Tibial artery (tissue), 4 donors: ENCODE measurements around the gene OGT.

Source experiments
- DNase-seq, 2 donors: peaks; one replicate each; pipeline ENCODE4 v3.0.0-alpha.2; 2019
- H3K27ac ChIP-seq, 2 donors: fragments of 200-600 bp; sonication (generic) in 1 of 2; 1 replicate in 1 of 2; 2 replicates in 1 of 2; pipeline ENCODE4 v1.5.1; 2018 to 2019; ENCODE audit warnings: mild to moderate bottlenecking in 1 of 2
- H3K27me3 ChIP-seq, 2 donors: fragments of 200-600 bp; sonication (generic) in 1 of 2; one replicate each; pipeline versions ENCODE4 v1.5.1 to v1.6.0; 2016 to 2019
- H3K36me3 ChIP-seq, 3 donors: fragments of 200-600 bp; sonication (generic) in 2 of 3; one replicate each; pipeline ENCODE4 v1.5.1; 2016 to 2019; ENCODE audit warnings: mild to moderate bottlenecking in 2 of 3
- H3K4me1 ChIP-seq, 4 donors: fragments of 200-600 bp; sonication (generic) in 2 of 4; 1 replicate in 3 of 4; 2 replicates in 1 of 4; pipeline ENCODE4 v1.5.1; 2016 to 2019
- H3K4me3 ChIP-seq, 2 donors: fragments of 200-600 bp; sonication (generic) in 1 of 2; 1 replicate in 1 of 2; 2 replicates in 1 of 2; pipeline ENCODE4 v1.5.1; 2018 to 2019; ENCODE audit warnings: mild to moderate bottlenecking in 2 of 2
- H3K9me3 ChIP-seq, 3 donors: fragments of 200-600 bp; sonication (generic) in 1 of 3; one replicate each; pipeline ENCODE4 v1.5.1; 2016 to 2019
- intact Hi-C: fragments of 100-400 bp; cut with DNase I; formaldehyde crosslinking; loops from one replicate; pipeline ENCODE4 v1.15.0; 2023; ENCODE audit warnings: low total_unique reads
- TF ChIP-seq, protein P1 (sequence below), 2 experiments: fragments of 200-600 bp in 1 of 2; fragments of 450-650 bp in 1 of 2; IDR thresholded peaks; one replicate each; pipeline ENCODE4 v1.5.1; 2017 to 2019; ENCODE audit warnings: antibody characterized with exemption in 2 of 2, mild to moderate bottlenecking in 1 of 2, moderate library complexity in 1 of 2

The OGT gene

DNA sequence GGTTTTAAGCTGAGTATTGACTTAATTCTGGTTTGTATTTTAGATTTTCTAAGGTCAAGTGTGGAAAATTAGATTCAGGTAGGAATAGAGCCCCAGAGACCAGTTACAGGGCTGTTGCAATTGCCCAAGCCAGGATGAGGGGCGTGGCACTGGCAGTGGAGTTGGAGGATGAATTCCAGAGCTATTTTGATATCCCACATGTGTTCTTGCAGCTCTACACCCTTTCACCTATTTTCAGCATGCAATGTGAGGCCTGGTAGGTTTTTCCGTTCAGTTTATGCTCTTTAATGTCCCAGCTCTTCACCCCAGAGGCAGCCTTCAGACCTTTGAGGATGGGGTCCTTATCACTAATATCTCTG is 17.9 kb upstream of the OGT start:
- Histone ChIP-seq H3K27ac (no peak overlapping the region), H3K27me3 (no peaks in the 10 kb centered on the region), H3K4me1 (no peaks in the 10 kb centered on the region), H3K4me3 (no peak overlapping the region), H3K9me3 (peaks cover 0 to 9% (median 5%) of the 10 kb centered on the region in 3 donors), H3K36me3 (no peaks in the 10 kb centered on the region)
- TF ChIP-seq, protein P1, sequence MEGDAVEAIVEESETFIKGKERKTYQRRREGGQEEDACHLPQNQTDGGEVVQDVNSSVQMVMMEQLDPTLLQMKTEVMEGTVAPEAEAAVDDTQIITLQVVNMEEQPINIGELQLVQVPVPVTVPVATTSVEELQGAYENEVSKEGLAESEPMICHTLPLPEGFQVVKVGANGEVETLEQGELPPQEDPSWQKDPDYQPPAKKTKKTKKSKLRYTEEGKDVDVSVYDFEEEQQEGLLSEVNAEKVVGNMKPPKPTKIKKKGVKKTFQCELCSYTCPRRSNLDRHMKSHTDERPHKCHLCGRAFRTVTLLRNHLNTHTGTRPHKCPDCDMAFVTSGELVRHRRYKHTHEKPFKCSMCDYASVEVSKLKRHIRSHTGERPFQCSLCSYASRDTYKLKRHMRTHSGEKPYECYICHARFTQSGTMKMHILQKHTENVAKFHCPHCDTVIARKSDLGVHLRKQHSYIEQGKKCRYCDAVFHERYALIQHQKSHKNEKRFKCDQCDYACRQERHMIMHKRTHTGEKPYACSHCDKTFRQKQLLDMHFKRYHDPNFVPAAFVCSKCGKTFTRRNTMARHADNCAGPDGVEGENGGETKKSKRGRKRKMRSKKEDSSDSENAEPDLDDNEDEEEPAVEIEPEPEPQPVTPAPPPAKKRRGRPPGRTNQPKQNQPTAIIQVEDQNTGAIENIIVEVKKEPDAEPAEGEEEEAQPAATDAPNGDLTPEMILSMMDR (IDR thresholded peaks at IDR 0.05): no peak
- intact Hi-C loops: no loop called here
- no peak for DNase-seq

DNA sequence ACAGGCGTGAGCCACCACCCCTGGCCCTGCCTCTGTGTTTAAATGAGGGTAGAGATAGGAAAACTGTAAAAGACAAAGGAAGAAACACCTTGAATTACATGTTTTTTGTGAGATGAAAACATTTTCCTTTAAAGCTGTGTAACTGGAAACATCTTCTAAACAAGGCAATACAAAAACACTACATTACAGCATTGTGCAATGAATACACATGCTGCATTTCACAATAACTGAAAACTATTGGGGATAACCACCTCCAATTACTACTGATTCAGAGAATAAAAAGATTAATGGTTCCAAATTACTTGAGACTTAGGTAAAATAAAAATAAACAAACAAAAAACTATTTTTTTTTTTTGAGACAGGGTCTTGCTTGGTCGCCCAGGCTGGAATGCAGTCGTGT is 7.6 kb upstream of the OGT start:
- Histone ChIP-seq H3K4me1 (no peaks in the 10 kb centered on the region), H3K4me3 (no peak overlapping the region), H3K27me3 (no peaks in the 10 kb centered on the region), H3K9me3 (no peaks in the 10 kb centered on the region), H3K36me3 (no peaks in the 10 kb centered on the region), H3K27ac (no peak overlapping the region)
- DNase-seq: no peak
- TF ChIP-seq, protein P1 (IDR thresholded peaks at IDR 0.05): no peak
- intact Hi-C loops: no loop called here

DNA sequence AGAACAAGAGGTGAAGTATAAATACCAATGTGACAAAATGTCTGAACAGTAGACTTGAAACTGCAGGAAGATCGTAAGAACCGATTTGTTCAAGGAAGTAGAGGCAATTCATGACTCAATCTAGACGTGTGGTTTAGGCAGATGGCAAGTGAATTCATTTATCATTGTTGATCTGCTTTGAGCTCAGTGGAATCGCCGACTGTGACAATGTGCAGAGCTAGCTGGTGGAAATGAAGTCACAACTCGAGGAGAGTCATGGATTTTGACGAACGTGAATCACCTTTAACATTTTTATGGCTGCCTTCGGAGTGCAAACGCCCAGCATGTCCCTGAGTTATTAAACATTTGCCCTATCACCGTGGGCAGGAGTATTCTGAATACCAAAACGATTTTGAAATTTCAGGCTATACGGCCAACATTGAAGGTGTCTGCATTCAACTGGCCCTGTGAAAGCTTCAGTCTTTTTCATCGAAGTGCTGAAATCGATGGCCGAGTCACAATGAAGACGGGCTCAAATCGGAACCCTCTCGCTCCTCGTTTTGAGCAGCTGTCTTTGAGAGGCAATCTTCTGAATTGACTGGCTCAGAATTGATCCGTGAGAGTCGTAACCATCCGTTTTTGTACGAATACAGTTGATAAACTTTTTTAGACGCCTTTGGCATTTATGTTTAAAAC is 689 bp upstream of the OGT start:
- Histone ChIP-seq H3K27ac (peak overlapping the region; percentile 92), H3K4me3 (peak overlapping the region; percentile 79 to 90), H3K36me3 (no peaks in the 10 kb centered on the region), H3K27me3 (no peaks in the 10 kb centered on the region), H3K4me1 (peaks cover 0 to 4% (median 0%) of the 10 kb centered on the region in 4 donors), H3K9me3 (no peaks in the 10 kb centered on the region)
- DNase-seq: no peak
- TF ChIP-seq, protein P1 (IDR thresholded peaks at IDR 0.05): no peak
- intact Hi-C loops: no loop called here

DNA sequence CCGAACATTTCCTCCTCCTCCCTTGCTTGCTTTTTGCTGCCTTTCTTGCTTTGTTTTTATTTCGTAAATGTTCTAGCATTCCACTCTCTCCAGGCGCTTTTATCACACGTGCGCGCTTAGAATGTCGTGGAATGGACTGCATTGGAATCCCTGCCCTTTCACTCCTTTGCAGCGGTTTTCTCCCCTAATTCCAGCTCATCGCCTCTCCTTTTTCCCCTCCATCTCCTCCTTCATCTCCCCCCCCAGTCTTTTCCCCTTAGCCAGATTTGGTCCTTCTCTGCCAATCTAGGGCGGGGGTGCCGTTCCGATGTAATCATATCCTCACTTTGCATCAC is 579 bp downstream of the OGT start:
- H3K4me1 ChIP-seq: peaks cover 0 to 17% (median 0%) of the 10 kb centered on the region in 4 donors
- intact Hi-C loops: no loop called here
- H3K4me3 ChIP-seq: peak overlapping the region; percentile 79 to 90
- H3K27me3 ChIP-seq: no peaks in the 10 kb centered on the region
- TF ChIP-seq, protein P1 (IDR thresholded peaks at IDR 0.05): no peak
- DNase-seq: no peak
- H3K9me3 ChIP-seq: no peaks in the 10 kb centered on the region
- no peaks in the 10 kb centered on the region for H3K36me3 ChIP-seq
- H3K27ac ChIP-seq: peak overlapping the region; percentile 92

DNA sequence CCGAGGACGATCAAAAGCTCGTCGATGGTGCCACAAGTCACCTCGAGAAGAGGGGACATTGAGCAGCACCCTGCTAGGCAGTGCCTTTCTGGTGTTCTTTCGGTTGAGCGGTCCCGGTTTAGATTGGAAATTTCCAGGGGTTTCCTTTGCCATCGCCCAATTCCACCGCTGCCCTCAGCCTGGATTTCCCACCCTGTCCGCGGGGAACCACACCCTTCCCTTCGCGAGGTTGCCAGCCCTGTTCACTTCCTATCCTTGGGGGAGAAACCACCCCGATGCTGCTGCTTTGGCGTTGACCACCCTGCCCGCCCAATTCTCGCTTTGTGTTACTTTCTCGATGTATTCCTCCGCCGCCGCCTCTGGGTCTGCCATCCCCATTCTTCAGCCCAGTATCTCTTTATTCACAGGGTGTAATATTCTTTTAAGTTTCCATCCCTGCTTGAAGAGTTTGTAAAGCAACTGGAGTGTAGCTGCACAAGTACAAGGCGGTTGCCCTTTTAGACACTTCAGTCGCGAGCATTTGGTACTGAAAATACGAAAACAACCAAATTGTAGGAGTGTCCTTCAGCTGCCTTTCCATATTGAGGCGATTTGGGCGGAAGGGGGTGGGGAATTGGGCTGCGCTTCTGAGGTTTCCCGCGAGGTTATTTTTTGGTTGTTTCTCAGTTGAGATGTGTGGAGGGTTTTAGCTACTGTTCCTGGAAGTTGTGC is 1.1 kb downstream of the OGT start:
- Histone ChIP-seq H3K4me1 (peaks cover 0 to 22% (median 0%) of the 10 kb centered on the region in 4 donors), H3K9me3 (no peaks in the 10 kb centered on the region), H3K27me3 (no peaks in the 10 kb centered on the region), H3K4me3 (peak overlapping the region; percentile 79 to 90), H3K36me3 (no peaks in the 10 kb centered on the region), H3K27ac (peak overlapping the region; percentile 92)
- intact Hi-C loops: no loop called here
- DNase-seq: peak; percentile 50 to 68
- TF ChIP-seq, protein P1 (IDR thresholded peaks at IDR 0.05): no peak
